Stimulated activated CD4-positive, alpha-beta T cell treated with anti-CD3 and anti-CD28 coated beads, Interleukin-1b, Interleukin-23, amount 100 ng/mL, for 48 hours (primary cell): ENCODE measurements around the gene SYTL2.
A peak's percentile ranks its signal among the peaks of the same experiment; 100 is the strongest.
"Not testable (repeated sequence)": the region's sequence is repeated elsewhere in the genome, so short reads cannot be mapped to it uniquely, and the experiment has no call there.

Source experiments
- DNase-seq: peaks from one replicate; pipeline ENCODE4 v3.0.0-alpha.2; 2020

SYTL2 gene

GRCh38 chr11:85810871-85811611 is at the start of gene SYTL2:
SYTL2 (minus strand) TSS chr11:85811141; CDS start chr11:85757725, 53,416 bp downstream.
- peak; percentile 67 for DNase-seq

- DNase-seq = not testable (repeated sequence)
These were observed 48.6 kb upstream of the SYTL2 start for GRCh38 chr11:85859541-85859940.

- no peak for DNase-seq
These were observed 46.2 kb upstream of the SYTL2 start for GRCh38 chr11:85857098-85857497.

- DNase-seq = no peak
These were observed 44.4 kb upstream of the SYTL2 start, which contains the start of gene CCDC83 for GRCh38 chr11:85855341-85855656. CCDC83 (plus strand) TSS chr11:85855383; CDS start chr11:85865124, 9,741 bp downstream.

GRCh38 chr11:85854557-85855340 is 43.8 kb upstream of the SYTL2 start:
- peak; percentile 91 for DNase-seq

GRCh38 chr11:85854212-85854556 is 43.2 kb upstream of the SYTL2 start:
- DNase-seq = no peak

GRCh38 chr11:85853541-85853940 is 42.6 kb upstream of the SYTL2 start:
- not testable (repeated sequence) for DNase-seq

GRCh38 chr11:85852754-85853153 is 41.8 kb upstream of the SYTL2 start:
- DNase-seq = not testable (repeated sequence)

GRCh38 chr11:85848556-85848955 is 37.6 kb upstream of the SYTL2 start:
- no peak for DNase-seq

GRCh38 chr11:85848006-85848405 is 37.1 kb upstream of the SYTL2 start:
- DNase-seq = no peak

GRCh38 chr11:85847436-85847835 is 36.5 kb upstream of the SYTL2 start:
- DNase-seq = no peak

GRCh38 chr11:85845124-85845631 is 34.2 kb upstream of the SYTL2 start:
- no peak for DNase-seq

GRCh38 chr11:85844439-85845123 is 33.6 kb upstream of the SYTL2 start:
- DNase-seq = no peak

GRCh38 chr11:85843929-85844328 is 33.0 kb upstream of the SYTL2 start:
- no peak for DNase-seq

- DNase-seq = not testable (repeated sequence)
These were observed 30.0 kb upstream of the SYTL2 start for GRCh38 chr11:85840932-85841331.

- DNase-seq = no peak
These were observed 24.8 kb upstream of the SYTL2 start for GRCh38 chr11:85835729-85836128.

GRCh38 chr11:85835263-85835662 is 24.3 kb upstream of the SYTL2 start:
- no peak for DNase-seq

- DNase-seq = no peak
These were observed 20.1 kb upstream of the SYTL2 start for GRCh38 chr11:85831050-85831449.

GRCh38 chr11:85829172-85829571 is 18.2 kb upstream of the SYTL2 start:
- DNase-seq = no peak

- DNase-seq = no peak
These were observed 17.7 kb upstream of the SYTL2 start for GRCh38 chr11:85828640-85828978.

- no peak for DNase-seq
These were observed 17.1 kb upstream of the SYTL2 start for GRCh38 chr11:85827748-85828639.

GRCh38 chr11:85826116-85826855 is 15.3 kb upstream of the SYTL2 start:
- DNase-seq = no peak
